Left lung (tissue), 10 donors: ENCODE results near the gene RRBP1. TPM values are rescaled to one million over a fixed set of nuclear protein-coding genes. Genes with fewer than 3 reads are reported as not detected.

Experiments used
- ATAC-seq: fragments of 200-7000 bp; cut with Tn5 transposase; one replicate; pipeline ENCODE4 v1.9.1; 2020; ENCODE audit warnings: moderate library complexity
- DNase-seq, 4 donors: peaks; one replicate each; pipeline ENCODE4 v3.0.0-alpha.2; 2013 to 2020
- H3K27ac ChIP-seq, 2 donors: fragments of 200-600 bp; sonication (generic) in 1 of 2; one replicate each; pipeline versions ENCODE4 v1.5.0 to v1.8.0; 2020 to 2021
- H3K27me3 ChIP-seq, 2 donors: fragments of 200-600 bp; sonication (generic) in 1 of 2; one replicate each; pipeline versions ENCODE4 v1.5.0 to v1.8.0; 2020 to 2021
- H3K36me3 ChIP-seq, 2 donors: fragments of 200-600 bp; sonication (generic) in 1 of 2; one replicate each; pipeline versions ENCODE4 v1.5.0 to v1.8.0; 2020 to 2021
- H3K4me1 ChIP-seq, 2 donors: fragments of 200-600 bp; one replicate each; pipeline ENCODE4 v1.8.0; 2021
- H3K4me3 ChIP-seq, 2 donors: fragments of 200-600 bp; sonication (generic) in 1 of 2; one replicate each; pipeline versions ENCODE4 v1.5.0 to v1.8.0; 2020 to 2021; ENCODE audit warnings: mild to moderate bottlenecking in 1 of 2
- H3K9me3 ChIP-seq, 2 donors: fragments of 200-600 bp; sonication (generic) in 1 of 2; one replicate each; pipeline versions ENCODE4 v1.5.0 to v1.8.0; 2020 to 2021
- CTCF ChIP-seq, 2 donors: fragments of 200-600 bp; sonication (generic) in 1 of 2; IDR thresholded peaks; one replicate each; pipeline versions ENCODE4 v1.5.0 to v1.8.0; 2021; ENCODE audit warnings: antibody characterized with exemption in 2 of 2
- intact Hi-C, 2 donors: fragments of 100-400 bp; cut with DNase I; formaldehyde crosslinking; loops; one replicate each; pipeline versions ENCODE4 v1.11.2 to v1.14.2; 2022
- polyA plus RNA-seq, 6 donors: library from polyadenylated mRNA; unstranded; fragments of 120-200 nt; gene quantifications; one replicate each; pipeline ENCODE4 v1.2.1, GENCODE V29; 2013; ENCODE audit not compliant: insufficient read length in 6 of 6
- total RNA-seq, 2 donors: library from RNA; stranded (reverse); fragmentation: NEBNext Ultra II Directional; extraction: Animal tissue kit (Norgen Biotek cat#: 25700); gene quantifications; one replicate each; pipeline ENCODE4 v1.2.1, GENCODE V29; 2021
- donor health status: DM: no; HTN: yes; CAD: no.
- donor health status: DM: no; HTN: no; CAD: no.

Gene RRBP1
- total and polyA plus RNA-seq, 8 donors: 110 to 263 (median 131) TPM

- no peak for ATAC-seq
- peaks cover 20 to 51% of the 10 kb centered on the region in 2 donors for H3K4me1 ChIP-seq
- H3K36me3 ChIP-seq: peaks cover 0 to 37% of the 10 kb centered on the region in 2 donors
Measured at GRCh38 chr20:17645010-17645409, 37.0 kb downstream of the RRBP1 start.

GRCh38 chr20:17644451-17644850 lies 37.6 kb downstream of the RRBP1 start:
- Histone ChIP-seq H3K4me3 (no peak overlapping the region), H3K27ac (no peak overlapping the region), H3K36me3 (peaks cover 0 to 38% of the 10 kb centered on the region in 2 donors), H3K4me1 (peaks cover 16 to 46% of the 10 kb centered on the region in 2 donors), H3K27me3 (no peaks in the 10 kb centered on the region), H3K9me3 (no peaks in the 10 kb centered on the region)
- no peak for TF ChIP-seq CTCF (IDR thresholded peaks at IDR 0.05)
- no peak for DNase-seq
- intact Hi-C loops: no loop called here
- peak; percentile 14 for ATAC-seq

More at GRCh38 chr20:17645010-17645409, 37.0 kb downstream of the RRBP1 start:
- intact Hi-C loops: no loop called here
- TF ChIP-seq CTCF (IDR thresholded peaks at IDR 0.05): no peak
- no peak for DNase-seq
- Histone ChIP-seq H3K9me3 (no peaks in the 10 kb centered on the region), H3K27ac (no peak overlapping the region), H3K27me3 (no peaks in the 10 kb centered on the region), H3K4me3 (no peak overlapping the region)

- intact Hi-C loops: no loop called here
- no peaks in the 10 kb centered on the region for H3K9me3 ChIP-seq
- no peak overlapping the region for H3K27ac ChIP-seq
- TF ChIP-seq CTCF (IDR thresholded peaks at IDR 0.05): no peak
- DNase-seq (peak in 1 of 4 donors; percentile 18), ATAC-seq (no peak)
- no peak overlapping the region for H3K4me3 ChIP-seq
- H3K4me1 ChIP-seq: peaks cover 8 to 38% of the 10 kb centered on the region in 2 donors
- peaks cover 0 to 46% of the 10 kb centered on the region in 2 donors for H3K36me3 ChIP-seq
- H3K27me3 ChIP-seq: no peaks in the 10 kb centered on the region
Measured at GRCh38 chr20:17643531-17644188, 38.4 kb downstream of the RRBP1 start.

- Histone ChIP-seq H3K4me1 (peaks cover 0 to 28% of the 10 kb centered on the region in 2 donors), H3K27ac (no peak overlapping the region), H3K27me3 (no peaks in the 10 kb centered on the region), H3K9me3 (no peaks in the 10 kb centered on the region), H3K4me3 (no peak overlapping the region), H3K36me3 (peaks cover 0 to 56% of the 10 kb centered on the region in 2 donors)
- intact Hi-C loops: no loop called here
- no peak for TF ChIP-seq CTCF (IDR thresholded peaks at IDR 0.05)
- DNase-seq (peak in 1 of 4 donors; percentile 54), ATAC-seq (no peak)
Measured at GRCh38 chr20:17642404-17643269, 39.4 kb downstream of the RRBP1 start.

GRCh38 chr20:17641993-17642392 lies 40.0 kb downstream of the RRBP1 start:
- Histone ChIP-seq H3K27ac (no peak overlapping the region), H3K27me3 (no peaks in the 10 kb centered on the region), H3K4me1 (peaks cover 0 to 27% of the 10 kb centered on the region in 2 donors), H3K9me3 (no peaks in the 10 kb centered on the region), H3K36me3 (peaks cover 0 to 63% of the 10 kb centered on the region in 2 donors), H3K4me3 (no peak overlapping the region)
- intact Hi-C loops: no loop called here
- peak in 1 of 4 donors; percentile 44 for DNase-seq
- no peak for TF ChIP-seq CTCF (IDR thresholded peaks at IDR 0.05)
- no peak for ATAC-seq
